NCI-H2196 treated with DMSO at 0.1 percent for 48 hours (cell line): Measurements from ENCODE around the gene GRM7.
"Not testable (repeated sequence)": the region's sequence is repeated elsewhere in the genome, so short reads cannot be mapped to it uniquely, and the experiment has no call there.

Source experiments
- DNase-seq: peaks from one replicate; lab custom pipeline; 2025; ENCODE audit not compliant: unreplicated experiment; lab: John Stamatoyannopoulos, UW

Gene GRM7

DNA sequence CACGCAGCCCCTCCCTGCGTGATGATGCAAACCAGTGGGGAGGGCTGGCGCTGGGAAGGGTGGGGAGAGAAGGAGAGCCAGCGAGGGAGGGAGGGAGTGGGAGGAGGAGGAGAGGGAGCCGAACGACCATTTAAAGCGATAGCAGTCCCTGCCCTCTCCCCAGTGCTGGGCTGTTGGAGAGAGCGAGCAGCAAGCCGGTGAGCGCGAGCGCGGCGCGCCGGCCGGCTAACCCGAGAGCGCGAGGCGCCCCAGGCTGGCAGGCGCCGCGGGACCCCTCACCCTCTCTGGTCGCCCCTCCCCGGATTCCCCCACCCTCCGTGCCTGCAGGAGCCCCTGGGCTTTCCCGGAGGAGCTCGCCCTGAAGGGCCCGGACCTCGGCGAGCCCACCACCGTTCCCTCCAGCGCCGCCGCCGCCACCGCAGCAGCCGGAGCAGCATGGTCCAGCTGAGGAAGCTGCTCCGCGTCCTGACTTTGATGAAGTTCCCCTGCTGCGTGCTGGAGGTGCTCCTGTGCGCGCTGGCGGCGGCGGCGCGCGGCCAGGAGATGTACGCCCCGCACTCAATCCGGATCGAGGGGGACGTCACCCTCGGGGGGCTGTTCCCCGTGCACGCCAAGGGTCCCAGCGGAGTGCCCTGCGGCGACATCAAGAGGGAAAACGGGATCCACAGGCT lies at the start of gene GRM7:
TSS of gene GRM7 (plus strand) at position 162 of the 671 bp plus-strand sequence.
- DNase-seq = no peak

DNA sequence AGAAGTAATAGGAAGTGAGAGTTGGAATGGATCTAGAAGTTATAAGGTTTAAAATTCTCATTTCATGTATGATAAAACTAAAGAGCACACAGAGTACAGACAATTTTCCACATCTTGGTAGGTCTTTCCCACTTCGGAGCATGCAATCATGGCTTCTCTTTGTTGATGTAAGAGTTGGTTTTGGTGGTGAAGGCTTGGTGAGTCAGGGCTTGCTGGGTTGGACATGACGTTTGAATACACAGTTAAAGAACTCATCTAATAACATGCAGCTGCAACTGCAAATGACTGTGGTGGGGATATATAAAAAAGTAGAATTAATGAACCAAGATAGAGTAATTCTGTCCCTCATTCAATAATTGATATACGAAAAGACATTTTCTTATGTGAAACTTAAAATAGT lies 39.5 kb upstream of the GRM7 start:
- no peak for DNase-seq

DNA sequence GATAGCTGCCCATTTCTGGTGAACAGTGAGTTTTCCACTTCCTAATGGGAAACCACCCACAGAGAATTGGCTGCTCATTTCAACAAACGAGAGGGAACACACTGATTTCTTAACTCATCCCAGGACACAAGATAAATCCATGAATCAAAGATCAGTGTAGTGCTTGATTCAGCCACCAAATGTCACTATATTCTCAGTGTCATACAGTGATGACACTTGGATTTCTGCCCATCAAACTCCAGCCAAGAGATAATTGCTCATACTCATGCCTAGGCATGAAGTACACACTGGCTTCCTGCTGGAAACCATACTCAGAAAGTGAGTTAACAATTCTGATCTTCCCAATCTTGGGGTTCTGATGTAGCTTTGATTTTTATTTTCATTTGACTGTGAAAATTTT lies 35.4 kb upstream of the GRM7 start:
- no peak for DNase-seq

DNA sequence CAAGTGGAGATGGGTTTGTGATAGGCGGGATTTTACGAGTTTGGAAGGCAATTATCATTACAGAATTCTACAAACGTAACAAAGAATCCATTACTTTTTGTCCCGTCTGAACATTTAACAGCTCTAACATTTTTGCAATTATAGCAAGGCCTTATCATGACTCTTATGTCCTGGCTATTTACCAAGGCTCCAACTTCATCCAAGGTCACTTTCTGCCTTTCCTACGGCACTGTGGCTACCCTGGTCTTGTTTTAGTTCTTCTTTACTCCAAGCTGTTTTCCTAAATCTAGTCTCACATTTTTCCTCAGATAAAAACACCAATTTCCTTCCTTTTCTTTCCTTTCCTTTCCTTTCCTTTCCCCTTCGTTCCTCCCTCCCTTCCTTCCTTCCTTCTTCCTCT lies 33.5 kb upstream of the GRM7 start:
- no peak for DNase-seq

DNA sequence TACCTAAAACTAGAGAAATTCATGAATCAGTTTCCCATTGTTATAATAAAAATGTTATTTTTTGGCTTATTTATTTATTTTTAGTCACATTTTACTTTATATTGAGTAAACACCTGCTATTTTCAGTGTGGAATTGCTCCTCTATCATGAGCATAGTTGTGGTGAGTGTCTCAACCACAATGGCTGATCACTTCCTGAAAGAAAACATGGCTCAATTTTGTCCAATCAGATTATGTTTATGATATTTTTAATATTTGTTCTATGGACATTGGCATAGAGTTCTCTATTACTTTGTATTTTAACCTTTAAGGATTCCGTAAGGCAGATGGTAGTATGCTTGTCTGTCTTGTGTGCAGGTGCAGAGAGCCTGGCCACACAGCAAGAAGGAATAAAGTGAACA lies 16.2 kb upstream of the GRM7 start:
- DNase-seq = no peak

DNA sequence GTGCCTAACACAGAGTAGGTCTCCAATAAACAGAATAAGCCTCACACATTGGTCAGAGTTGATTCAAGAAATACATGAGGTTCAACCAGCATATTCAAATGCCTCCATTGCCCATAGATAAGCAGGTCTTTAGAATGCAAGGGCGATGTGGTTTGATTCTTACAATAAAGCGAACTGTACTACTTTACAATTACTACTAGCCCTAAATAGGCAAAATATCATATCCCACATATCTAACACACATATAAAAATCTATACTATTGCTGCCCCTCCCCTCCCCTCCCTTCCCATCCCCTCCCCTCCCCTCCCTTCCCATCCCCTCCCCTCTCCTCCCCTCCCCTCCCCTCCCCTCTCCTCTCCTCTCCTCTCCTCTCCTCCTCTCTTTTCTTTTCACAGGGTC lies 6.7 kb upstream of the GRM7 start:
- DNase-seq = no peak

DNA sequence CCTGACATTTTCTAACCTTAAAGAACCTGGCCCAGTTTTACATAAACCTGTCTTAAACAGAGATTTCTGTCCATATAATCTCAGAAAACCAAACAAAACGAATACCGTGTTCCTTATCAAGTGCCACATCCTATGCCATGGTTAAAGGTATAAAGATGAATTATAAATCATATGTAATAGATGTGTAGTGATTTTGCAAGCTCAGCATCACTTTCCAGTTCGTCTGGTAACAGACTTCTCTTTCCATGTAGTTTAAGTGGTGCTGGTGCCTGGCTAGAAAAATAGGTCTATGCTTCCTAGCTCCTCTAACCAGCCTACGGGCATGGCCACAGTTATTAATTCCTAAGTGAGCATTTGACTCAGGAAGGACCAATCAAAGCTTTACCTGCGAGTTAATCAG lies 3.4 kb upstream of the GRM7 start:
- DNase-seq = no peak

DNA sequence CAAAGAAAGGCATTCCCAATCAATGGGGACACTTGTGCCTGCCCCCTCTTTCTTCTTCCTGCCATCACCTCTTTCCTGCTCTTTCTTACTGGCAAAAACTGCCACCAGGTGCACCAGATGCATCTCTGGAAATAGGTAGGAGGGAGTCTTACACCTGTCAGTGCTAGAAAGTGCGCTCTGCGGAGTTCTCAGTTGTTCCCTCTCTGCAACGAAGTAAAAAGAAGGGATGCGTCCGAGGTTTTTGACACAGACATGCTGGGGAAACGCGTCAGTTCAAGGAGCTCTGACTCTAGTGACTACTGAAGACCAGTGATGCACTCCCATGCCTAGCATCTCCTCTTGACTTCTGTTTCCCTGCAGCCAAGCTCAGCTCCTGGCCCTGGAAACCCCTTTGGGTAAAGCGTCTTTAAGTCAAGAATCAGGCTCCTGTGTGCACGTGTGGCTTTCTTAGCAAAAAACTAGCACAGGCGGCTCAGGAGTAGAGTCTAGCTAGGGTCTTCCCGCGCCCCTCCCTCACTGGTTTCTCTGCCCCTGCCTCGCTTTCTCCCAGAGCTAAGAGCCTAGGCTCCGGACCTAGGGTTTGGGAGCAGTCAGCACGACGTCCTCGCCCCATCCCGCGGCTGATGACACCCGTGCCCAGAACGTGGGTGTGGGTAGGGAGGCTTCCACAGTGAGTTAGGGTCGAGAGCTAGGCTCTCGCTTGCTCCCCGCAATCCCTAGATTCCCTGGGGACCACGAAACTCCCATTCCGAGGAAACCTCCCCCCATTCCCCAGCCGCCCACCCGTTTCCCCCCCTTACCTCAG lies 564 bp upstream of the GRM7 start:
- DNase-seq = no peak

DNA sequence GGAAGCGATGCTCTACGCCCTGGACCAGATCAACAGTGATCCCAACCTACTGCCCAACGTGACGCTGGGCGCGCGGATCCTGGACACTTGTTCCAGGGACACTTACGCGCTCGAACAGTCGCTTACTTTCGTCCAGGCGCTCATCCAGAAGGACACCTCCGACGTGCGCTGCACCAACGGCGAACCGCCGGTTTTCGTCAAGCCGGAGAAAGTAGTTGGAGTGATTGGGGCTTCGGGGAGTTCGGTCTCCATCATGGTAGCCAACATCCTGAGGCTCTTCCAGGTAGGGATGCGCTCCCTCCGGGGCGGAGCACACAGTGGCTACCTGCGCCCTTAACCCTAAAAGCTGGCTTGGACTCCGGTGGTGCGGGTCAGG lies 698 bp downstream of the GRM7 start:
- no peak for DNase-seq

DNA sequence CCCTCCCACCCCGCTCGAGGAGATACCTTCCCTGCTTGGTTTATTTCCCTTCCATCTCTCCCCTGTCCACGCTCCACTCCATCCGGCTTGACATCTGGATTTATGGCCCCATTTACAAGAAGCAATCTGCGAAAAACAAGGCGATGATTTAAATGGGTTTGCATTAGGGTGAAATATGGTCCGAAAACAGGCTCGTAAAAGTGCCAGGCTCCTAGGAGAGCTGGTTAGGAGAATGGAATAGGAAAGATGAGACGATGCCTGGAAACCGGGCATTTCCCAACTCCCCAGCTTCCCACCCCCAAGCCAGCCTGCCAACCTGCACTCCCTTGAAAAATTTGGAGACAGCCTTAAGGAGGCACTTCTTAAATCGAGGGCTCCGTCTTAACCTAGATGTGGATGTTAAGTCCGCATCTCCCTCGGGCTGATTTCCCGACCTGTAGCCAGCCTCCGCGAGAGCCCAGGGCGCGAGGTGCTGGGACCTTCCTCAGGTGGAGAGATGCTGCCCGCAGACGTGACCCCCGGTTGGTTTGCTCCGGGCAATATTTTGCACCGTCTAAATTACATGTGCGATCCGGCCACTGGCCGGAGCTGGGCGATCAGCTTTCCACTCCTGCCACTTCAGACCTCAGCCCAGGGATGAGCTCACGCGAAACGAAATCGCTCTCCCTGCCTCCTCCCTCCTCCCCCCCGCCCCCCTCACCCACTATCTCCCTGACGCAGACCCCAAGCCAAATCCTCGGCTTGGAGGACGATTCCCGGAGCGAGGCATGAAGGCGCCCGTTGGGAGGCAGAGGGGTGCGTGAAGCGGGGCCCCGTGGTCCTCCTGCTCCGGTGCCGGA lies 1.3 kb downstream of the GRM7 start:
- no peak for DNase-seq

DNA sequence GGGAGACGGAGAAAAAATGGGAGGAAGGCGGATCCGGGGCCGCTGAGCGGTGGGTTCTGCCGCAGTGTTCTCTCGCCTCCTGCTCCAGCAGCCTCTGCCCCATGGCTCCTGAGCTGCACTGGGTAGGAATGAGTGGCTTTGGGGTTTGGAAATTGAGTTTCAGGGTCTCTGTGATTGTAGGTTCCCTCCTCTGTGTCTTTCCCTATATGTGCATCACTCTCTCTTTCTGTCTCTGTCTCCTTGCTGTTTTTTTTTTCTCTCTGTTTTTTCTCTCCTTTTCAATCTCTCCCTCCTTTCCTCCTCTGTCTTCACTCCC lies 1.9 kb downstream of the GRM7 start:
- no peak for DNase-seq

DNA sequence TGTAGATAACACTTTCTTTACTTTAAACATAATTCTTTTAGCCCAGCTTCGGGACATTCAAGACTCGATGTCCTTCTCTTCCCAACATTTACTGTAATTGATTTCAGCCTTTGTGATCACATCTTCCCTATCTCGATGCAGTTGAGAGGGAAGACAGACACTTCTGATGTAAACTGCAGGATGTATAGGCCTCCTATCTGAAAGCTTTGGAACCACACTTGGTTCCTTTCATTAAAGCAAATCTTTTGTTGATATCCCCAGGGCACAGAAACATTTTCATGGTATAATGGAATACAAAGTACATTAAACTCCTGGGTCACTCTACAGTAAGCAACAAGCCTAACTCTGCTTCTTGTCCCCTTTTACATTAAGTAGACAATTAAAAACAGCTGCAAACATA lies 6.4 kb downstream of the GRM7 start:
- DNase-seq = no peak

DNA sequence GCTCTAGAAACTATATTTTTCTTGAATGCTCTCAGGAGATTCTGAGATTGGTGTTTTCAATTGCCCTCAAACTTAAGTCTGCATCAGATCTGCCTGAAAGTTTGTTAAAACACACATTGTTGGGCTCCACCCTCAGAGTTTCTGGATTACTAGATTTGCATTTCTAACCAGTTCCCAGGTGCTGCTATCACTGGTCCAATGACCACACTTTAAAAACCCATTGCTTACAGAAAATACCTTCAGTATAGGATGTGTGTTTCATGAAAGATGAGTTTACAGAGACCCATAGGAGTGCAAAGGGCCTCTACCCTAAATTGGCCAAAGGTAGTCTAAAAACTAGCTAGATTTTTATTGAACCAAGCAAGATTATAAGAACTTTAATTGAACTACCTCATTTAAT lies 17.8 kb downstream of the GRM7 start:
- no peak for DNase-seq

DNA sequence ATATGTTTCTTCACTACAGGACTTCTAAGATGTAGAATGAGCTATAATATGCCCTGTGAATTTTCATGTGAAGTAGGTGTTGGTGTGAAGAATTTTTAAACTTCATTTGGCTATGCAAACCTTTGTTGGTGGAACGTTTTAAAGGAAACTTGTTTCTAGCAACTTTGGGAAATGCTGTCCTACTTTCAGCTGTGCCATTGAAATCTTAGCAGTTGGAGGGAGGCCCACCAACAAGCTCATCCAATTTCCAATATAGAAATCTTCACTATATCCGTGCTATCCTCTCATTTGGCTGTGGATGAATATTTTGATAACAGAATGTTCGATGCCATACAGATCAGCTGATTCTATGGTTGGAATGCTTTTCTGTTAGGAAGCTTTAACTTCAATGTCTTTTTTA lies 51.3 kb downstream of the GRM7 start:
- DNase-seq = no peak

DNA sequence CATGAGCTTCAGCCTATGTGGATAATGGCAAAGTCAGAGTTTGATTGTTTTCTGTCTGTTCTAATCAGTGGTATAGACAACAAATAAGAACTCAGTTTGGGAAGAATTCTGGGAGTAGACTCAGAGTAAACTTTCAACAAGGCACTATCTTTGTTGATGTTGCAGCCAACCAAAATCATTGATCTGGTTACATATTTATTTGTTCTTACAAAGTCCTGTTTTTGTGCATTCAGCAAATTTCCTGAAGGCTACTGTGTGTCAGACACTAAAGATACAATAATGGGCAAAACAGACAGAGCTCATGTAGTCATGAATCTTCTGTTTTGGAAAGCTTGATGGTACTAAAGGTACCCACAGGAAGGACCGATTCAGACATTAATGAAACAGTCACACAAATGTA lies 55.0 kb downstream of the GRM7 start:
- DNase-seq = no peak

DNA sequence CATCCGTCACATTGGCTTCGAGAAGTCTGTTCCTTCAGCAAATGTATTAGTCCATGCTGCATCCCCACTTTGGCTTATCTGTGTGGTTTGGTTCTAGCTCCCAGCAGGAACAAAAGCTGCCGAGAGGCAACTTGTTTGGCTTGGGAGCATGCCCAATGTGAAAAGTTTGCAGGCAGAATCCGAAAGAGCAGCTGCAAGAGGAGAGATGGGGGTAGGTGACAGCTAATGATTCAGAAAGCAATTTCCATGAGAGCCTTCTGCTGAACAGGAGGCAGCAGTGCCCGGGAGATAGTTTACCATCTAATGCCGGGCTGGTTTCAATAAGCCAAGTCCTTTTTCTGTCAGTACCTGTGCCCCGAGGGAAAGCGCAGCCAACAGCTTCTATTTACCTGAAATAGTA lies 60.2 kb downstream of the GRM7 start:
- DNase-seq = no peak

DNA sequence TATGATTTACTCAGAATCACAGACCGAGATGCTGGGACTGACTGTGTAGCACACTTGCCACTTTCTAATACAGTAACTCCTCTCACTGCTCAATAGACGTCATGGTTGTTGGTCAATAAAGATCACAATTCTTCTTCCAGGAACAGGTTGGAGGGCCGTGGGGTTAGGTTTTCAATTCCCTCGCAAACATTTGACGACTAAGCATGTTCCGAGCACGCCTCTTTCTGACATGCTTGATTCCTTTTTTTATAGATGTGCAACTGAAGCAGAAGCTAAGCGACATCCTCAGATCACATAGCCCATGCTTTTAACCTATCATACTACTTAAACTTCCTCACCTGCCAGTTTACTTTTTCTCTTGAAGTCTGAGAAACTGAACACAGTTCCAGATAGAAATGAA lies 61.0 kb downstream of the GRM7 start:
- no peak for DNase-seq

DNA sequence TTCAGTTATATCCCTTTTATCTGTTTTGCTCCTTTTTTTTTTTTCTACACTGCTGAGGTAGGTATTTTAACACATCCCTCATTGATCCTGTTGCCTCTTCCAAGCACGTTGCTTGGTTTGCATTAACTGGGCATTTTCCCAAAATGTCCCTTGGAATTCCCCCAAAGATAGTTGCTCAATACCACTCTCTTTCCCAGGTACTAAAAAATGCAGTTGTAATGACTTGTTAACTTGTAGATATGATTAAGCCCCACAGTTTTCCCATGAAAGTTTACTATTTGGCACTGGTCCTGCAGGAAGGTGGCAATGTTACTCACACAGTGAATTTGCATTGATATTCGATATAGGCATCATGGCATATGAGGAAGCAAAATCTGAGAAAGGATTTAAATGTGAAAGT lies 67.1 kb downstream of the GRM7 start:
- DNase-seq = no peak

DNA sequence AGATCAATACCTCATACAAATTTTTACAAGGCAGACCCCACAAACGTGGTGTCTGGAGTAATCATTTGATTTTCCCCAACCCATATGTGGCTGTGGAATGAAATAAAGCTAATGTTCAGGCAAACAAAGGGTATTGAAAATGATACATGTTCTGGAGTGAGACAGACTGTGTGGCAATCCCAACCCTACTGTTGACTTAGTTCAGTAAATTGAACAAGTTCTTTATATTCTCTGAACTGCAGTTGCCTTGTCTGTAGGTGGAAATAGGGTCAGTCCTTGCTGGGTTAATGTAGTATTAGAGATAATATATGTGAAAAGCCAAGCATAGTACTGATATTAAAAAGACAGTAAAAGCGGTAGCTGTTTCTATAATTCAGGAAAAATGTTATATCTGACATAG lies 69.0 kb downstream of the GRM7 start:
- DNase-seq = no peak

DNA sequence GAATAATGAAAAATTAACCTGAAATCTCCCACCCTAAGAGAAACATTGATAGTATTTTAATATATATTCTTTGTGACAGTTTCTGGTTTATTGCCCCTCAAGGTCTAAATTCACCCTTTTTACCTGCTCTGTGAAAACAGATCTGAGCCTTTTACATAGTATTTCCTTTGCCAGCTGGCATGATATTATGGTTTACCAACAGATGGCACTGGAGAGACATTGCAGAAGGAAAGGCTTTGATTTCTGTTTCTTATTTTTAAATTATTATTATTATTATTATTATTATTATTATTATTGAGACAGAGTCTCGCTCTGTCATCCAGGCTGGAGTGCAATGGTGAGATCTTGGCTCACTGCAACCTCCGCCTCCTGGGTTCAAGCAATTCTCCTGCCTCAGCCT lies 74.5 kb downstream of the GRM7 start:
- not testable (repeated sequence) for DNase-seq

DNA sequence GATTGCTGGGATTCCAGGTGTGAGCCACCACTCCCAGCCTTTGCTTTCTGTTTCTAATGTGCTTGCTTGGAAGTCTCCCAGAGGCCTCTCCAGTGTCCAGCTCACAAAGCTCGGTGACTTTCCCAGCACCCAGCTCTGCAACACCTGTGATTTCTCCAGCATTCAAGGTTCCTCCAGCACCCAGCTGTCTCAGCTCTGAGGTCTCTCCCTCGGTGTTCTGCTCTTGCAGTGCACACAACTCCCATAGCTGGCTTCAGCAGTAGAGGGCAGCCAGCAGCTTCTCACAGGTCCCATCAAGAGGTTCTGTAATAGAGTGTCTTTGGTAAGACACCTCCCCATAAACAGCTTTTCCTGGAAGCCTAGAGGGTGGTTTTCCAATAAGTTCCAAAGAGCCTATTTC lies 75.1 kb downstream of the GRM7 start:
- DNase-seq = no peak

DNA sequence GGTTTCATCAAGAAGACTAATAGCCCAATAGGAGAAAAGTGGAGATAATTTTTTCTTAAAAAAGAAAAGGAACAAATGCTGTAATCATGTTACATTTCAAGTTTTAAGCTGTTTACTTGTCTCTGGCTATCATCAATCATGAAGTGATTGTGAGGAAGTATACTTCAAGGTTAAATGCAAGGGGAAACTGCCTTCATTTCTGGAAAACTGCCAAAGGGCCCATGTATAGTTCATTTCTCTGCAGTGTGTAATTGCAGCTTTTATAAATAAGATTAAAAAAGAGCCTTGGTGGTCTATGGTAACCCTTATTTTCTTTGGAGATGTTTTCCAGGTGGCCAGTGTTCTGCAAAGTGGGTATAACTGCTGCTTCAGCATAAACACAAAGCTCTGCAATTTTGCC lies 101.9 kb downstream of the GRM7 start:
- DNase-seq = no peak
